K562 (cell line): Measurements from ENCODE around the gene ULBP2. TPM values are rescaled to one million over a fixed set of nuclear protein-coding genes. Genes with fewer than 3 reads are reported as not detected.

Experiments used
- CBX2 ChIP-seq: fragments of 200-600 bp; sonication (generic); IDR thresholded peaks from one replicate; pipeline ENCODE4 v1.6.1; 2012; ENCODE audit warnings: mild to moderate bottlenecking, low read length, inconsistent platforms; ENCODE audit not compliant: insufficient read depth, poor library complexity, severe bottlenecking
- CUX1 ChIP-seq: fragments of 200-800 bp; sonication (Bioruptor generic); IDR thresholded peaks from 2 replicates; pipeline ENCODE4 v1.6.1; 2016; ENCODE audit warnings: missing genetic modification characterization, missing compliant biosample characterization
- ELK1 ChIP-seq: sonication (generic); formaldehyde crosslinking; IDR thresholded peaks from 2 replicates; pipeline ENCODE4 v1.8.1; 2022; ENCODE audit warnings: missing genetic modification reagents
- JUN ChIP-seq, 2 experiments: sonication (generic) in 1 of 2; formaldehyde crosslinking in 1 of 2; IDR thresholded peaks; 2 replicates each; pipeline versions ENCODE4 v1.6.1 to v1.8.0; 2012 to 2022; ENCODE audit warnings: borderline replicate concordance in 2 of 2, mild to moderate bottlenecking in 2 of 2, improper control_type of control experiment in 1 of 2, low read depth in 1 of 2, low read length in 1 of 2, missing genetic modification reagents in 1 of 2
- MEIS2 ChIP-seq: fragments of 450-650 bp; IDR thresholded peaks from 2 replicates; pipeline ENCODE4 v1.6.1; 2014; ENCODE audit warnings: mild to moderate bottlenecking; ENCODE audit not compliant: partially characterized antibody
- MGA ChIP-seq: fragments of 450-650 bp; IDR thresholded peaks from 2 replicates; pipeline ENCODE4 v1.6.1; 2016; ENCODE audit warnings: mild to moderate bottlenecking, moderate library complexity
- RBM17 ChIP-seq: fragments of 200-400 bp; formaldehyde crosslinking; IDR thresholded peaks from 2 replicates; pipeline ENCODE4 v1.6.1; 2017; ENCODE audit warnings: low read depth, mild to moderate bottlenecking, low read length, borderline replicate concordance
- TRIM28 ChIP-seq: fragments of 450-650 bp; IDR thresholded peaks from 2 replicates; pipeline ENCODE4 v1.6.1; 2017
- polyA plus RNA-seq, 8 experiments: library from polyadenylated mRNA; depleted of rRNA in 4 of 8; stranded (reverse) in 5 of 8; unstranded in 3 of 8; fragments of >200 nt; fragmentation: Nextera tagmentation in 2 of 8; fragmentation: Illumina TruSeq in 1 of 8; extraction: Ambion mirVana in 2 of 8; extraction: Trizol in 1 of 8; gene quantifications; 2 replicates each; pipeline versions ENCODE4 v1.2.1 to v1.2.3, GENCODE V29; 2011 to 2014; ENCODE audit warnings: inconsistent platforms in 1 of 8, missing spikeins in 1 of 8
- total RNA-seq, 7 experiments: library from RNA; depleted of rRNA in 6 of 7; stranded (reverse); fragments of >200 nt in 6 of 7; fragmentation: Illumina TruSeq in 2 of 7; extraction: Trizol in 2 of 7; gene quantifications; 2 replicates each; pipeline versions ENCODE4 v1.2.1 to v1.2.3, GENCODE V29; 2011 to 2021; ENCODE audit warnings: low replicate concordance in 1 of 7

ULBP2 gene
- total and polyA plus RNA-seq, 9 of the 15 experiments (the other 6 are each of a cell fraction or from before 2014, with no cell fraction given): 0.50 to 5.3 (median 1.2) TPM

GRCh38 chr6:149938571-149939355 lies 3.1 kb upstream of the ULBP2 start (continued):
- TF ChIP-seq MGA (peak; percentile 87), JUN (IDR thresholded peaks at IDR 0.05; ENCODE audit: borderline replicate concordance, low read depth, low read length) (no peak), JUN (CRISPR knock-in tag; IDR thresholded peaks at IDR 0.05; ENCODE audit: borderline replicate concordance) (no peak), CUX1 (CRISPR knock-in tag) (no peak), TRIM28 (no peak), CBX2 (peak; percentile 42), MEIS2 (no peak), RBM17 (no peak), ELK1 (CRISPR knock-in tag) (no peak)
